IgD-negative memory B cell (primary cell): ENCODE results near the gene APP. TPM values are rescaled to one million over a fixed set of nuclear protein-coding genes. Genes with fewer than 3 reads are reported as not detected.

Experiments
- H3K27ac Mint-ChIP-seq, 3 donors: one replicate each; pipeline ENCODE4 v1.8.0; 2020 to 2022; ENCODE audit warnings: mild to moderate bottlenecking in 3 of 3, mixed read lengths in 3 of 3, moderate library complexity in 1 of 3
- H3K27me3 Mint-ChIP-seq: one replicate; pipeline ENCODE4 v1.8.0; 2021; ENCODE audit warnings: mixed read lengths
- H3K36me3 Mint-ChIP-seq: one replicate; pipeline ENCODE4 v1.8.0; 2020; ENCODE audit warnings: mild to moderate bottlenecking, mixed read lengths
- H3K4me1 Mint-ChIP-seq, 3 donors: one replicate each; pipeline ENCODE4 v1.8.0; 2020 to 2022; ENCODE audit warnings: mixed read lengths in 3 of 3, mild to moderate bottlenecking in 1 of 3
- H3K4me3 Mint-ChIP-seq, 4 donors: one replicate each; pipeline ENCODE4 v1.8.0; 2020 to 2022; ENCODE audit warnings: mild to moderate bottlenecking in 4 of 4, mixed read lengths in 4 of 4, moderate library complexity in 3 of 4
- H3K9me3 Mint-ChIP-seq, 3 donors: one replicate each; pipeline ENCODE4 v1.8.0; 2020 to 2021; ENCODE audit warnings: mixed read lengths in 3 of 3, mild to moderate bottlenecking in 1 of 3
- polyA plus RNA-seq: library from polyadenylated mRNA; unstranded; fragments of 300-500 nt; fragmentation: Illumina TruSeq; gene quantifications from one replicate; pipeline ENCODE4 v1.2.3, GENCODE V29; 2021

The APP gene
- polyA plus RNA-seq, 1 donor from 2014 or later, result 12.5 TPM

DNA sequence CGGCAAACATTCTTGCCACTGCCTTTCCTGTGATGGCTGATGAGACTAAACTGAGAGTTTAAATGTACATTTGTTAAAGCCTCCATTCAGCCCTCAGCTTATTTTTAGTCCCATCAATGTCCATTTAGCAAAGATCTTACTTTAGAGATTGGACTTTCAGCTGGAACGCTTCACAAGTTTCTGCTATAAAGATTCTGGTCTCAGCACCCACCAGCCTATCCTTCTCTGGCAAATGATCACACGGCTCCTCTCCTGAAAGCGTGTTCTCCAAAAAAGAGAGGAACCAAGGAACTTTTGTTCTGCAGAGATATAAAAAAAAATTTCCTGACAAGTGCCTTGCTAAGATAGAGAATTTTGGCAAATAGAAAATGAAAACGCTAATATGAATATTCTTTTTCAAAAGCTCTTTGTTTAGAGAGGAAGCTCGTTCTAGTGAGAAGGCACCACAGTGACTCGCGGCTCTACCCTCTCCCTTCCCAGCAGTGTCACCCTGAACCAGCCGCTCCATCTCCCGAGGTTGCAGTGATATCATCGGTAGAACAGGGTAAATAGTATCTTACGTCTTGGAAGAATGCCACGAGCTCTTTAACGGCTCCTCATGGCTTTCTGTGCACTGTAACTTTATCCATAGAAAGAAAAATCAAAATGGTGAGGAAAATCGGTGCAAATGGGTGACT, 200.2 kb downstream of the APP start:
- Mint-ChIP-seq H3K9me3 (peaks cover 0 to 5% (median 3%) of the 10 kb centered on the region in 3 donors), H3K4me3 (no peak overlapping the region), H3K4me1 (peaks cover 4 to 18% (median 12%) of the 10 kb centered on the region in 3 donors), H3K27me3 (no peaks in the 10 kb centered on the region), H3K36me3 (peaks cover 2% of the 10 kb centered on the region), H3K27ac (peak overlapping the region in 1 of 3 donors; percentile 13)

DNA sequence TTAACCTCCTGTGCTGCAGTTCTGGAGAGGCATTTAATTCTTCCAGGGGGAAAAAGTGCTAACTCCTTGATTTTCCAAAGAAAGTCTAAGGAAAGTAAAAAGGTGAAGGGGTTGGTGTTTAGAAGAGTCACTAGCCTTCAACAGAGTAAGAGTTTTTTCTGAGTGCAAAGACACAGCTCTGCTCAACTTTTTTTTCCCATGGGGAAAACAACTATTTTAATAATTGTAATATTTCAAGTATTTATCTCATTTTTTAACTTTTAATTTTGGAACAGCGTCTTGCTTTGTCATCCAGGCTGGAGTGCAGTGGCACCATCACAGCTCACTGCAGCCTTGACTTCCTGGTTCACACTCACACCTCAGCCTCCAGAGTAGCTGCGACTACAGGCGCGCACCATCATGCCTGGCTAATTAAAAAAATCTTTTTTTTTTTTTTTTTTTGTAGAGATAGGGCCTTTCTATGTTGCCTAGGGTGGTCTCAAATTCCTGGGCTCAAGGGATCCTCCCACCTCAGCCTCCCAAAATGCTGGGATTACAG, 202.6 kb downstream of the APP start:
- H3K9me3 Mint-ChIP-seq, result peaks cover 3 to 5% (median 3%) of the 10 kb centered on the region in 3 donors
- H3K27me3 Mint-ChIP-seq, result no peaks in the 10 kb centered on the region
- peaks cover 2% of the 10 kb centered on the region for H3K36me3 Mint-ChIP-seq
- H3K4me3 Mint-ChIP-seq, result peak overlapping the region; percentile 6 to 86 (median 48)
- H3K4me1 Mint-ChIP-seq, result peaks cover 4 to 21% (median 12%) of the 10 kb centered on the region in 3 donors
- peak overlapping the region; percentile 45 to 94 (median 88) for H3K27ac Mint-ChIP-seq

DNA sequence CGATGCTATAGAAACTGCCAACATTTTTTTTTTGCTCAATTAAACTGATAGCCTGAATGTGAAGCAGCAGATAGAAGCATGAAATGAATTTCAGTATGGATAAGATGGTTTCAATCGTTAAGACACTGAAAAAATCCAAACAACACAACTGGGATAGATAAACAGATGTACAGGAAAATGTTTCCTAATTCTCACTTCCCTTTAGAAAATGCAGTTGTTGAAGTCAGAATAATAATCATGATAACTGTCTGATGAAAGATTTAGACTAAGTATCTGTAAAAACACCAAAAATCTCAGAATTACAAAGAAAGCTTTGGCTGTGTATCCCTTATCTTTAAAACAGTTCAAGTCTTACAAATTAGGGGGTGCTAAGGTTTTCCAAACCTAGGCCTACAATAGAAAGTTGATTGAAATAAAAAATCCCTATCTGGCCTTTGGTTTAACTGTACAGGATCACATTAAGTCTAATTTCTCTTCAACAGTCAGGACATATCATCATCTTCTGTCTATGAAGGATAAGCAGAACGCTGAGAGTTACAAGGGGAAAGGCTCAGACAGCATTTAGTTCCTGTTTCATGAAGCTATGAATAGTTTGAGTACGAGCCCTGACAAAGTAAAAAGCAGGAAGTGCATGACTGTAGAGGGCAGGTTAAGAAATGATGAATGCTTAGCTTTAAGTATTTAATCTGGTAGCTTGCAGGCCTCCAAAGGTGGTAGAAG, 203.2 kb downstream of the APP start:
- H3K9me3 Mint-ChIP-seq, result peaks cover 3 to 5% (median 3%) of the 10 kb centered on the region in 3 donors
- no peaks in the 10 kb centered on the region for H3K27me3 Mint-ChIP-seq
- H3K36me3 Mint-ChIP-seq, result peaks cover 2% of the 10 kb centered on the region
- peaks cover 6 to 23% (median 12%) of the 10 kb centered on the region in 3 donors for H3K4me1 Mint-ChIP-seq
- peak overlapping the region; percentile 45 to 94 (median 88) for H3K27ac Mint-ChIP-seq
- H3K4me3 Mint-ChIP-seq, result peak overlapping the region; percentile 6 to 86 (median 48)

DNA sequence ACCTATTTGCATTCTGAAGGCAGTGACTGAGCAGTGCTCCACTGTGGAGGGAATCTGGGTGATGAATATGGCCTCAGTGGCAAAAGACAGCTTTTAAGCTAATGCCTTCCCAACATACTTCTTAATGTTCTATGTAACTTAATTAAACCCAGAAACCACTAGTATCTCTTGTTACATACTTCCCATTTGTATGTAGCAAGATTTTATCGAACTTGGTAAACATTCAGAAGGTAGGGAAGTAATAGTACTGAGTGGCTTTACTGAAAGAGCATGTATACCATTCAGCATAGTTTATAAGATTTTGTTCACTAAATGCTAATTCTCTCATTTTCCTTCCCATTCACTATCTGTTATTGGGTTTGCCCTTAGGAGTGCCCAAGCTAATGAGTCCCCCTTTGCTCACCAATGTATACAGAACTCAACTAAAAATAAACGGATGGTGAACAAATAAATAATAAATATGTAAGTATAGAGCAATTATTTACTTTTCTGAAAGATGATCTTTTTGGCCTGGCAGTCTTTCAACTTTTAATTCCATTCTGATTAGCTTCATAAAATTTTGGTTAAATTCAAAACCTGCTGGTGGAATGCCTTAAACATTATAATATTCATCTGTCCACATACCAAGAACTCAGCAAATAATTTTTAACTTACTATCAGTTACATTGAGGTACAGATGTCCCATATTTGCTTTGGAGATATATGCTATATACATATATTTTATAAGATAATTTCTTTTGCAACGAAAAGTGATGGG, 204.4 kb downstream of the APP start:
- no peaks in the 10 kb centered on the region for H3K36me3 Mint-ChIP-seq
- no peaks in the 10 kb centered on the region for H3K27me3 Mint-ChIP-seq
- H3K9me3 Mint-ChIP-seq, result peaks cover 0 to 3% (median 3%) of the 10 kb centered on the region in 3 donors
- H3K4me1 Mint-ChIP-seq, result peaks cover 10 to 29% (median 19%) of the 10 kb centered on the region in 3 donors
- no peak overlapping the region for H3K27ac Mint-ChIP-seq
- no peak overlapping the region for H3K4me3 Mint-ChIP-seq

DNA sequence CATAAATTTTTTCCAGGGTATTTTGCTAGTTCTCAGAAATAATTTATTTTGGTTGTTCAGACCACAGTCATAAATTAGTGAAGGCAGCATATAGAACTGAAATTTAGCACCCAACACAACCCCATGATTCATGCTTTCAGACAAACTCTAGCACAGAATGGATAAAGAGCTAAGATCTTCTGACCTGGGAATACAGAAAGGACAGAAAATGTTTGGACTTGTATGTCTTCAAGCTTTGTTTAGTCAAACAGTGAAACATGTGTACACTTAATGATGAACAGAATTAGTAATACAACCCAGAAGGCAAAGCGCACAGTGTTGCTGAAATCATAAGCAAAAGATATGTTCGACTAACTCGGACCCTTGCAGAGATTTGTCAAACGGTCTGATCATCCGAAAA, 205.6 kb downstream of the APP start:
- Mint-ChIP-seq H3K27ac (no peak overlapping the region), H3K27me3 (no peaks in the 10 kb centered on the region), H3K4me1 (peaks cover 14 to 36% (median 22%) of the 10 kb centered on the region in 3 donors), H3K9me3 (peaks cover 0 to 3% (median 3%) of the 10 kb centered on the region in 3 donors), H3K4me3 (no peak overlapping the region), H3K36me3 (no peaks in the 10 kb centered on the region)

DNA sequence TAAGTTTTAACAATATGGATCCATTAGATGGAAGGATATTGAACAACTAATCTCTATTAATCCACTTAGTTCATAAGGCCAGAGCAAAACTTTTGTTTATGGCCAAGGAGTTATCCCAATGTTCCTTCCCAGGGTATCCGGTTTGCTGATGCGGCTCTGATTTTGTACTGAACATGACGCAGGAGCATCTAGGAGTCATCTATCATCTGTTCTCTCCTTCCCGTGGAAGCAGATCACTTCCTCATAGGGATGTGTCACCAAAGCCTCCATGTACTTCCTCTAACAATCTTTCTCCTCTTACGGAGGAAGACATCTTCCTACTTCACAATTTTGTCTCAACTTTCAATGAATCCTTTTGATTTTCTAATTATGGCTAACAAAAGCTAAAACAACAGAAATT, 206.6 kb downstream of the APP start:
- Mint-ChIP-seq H3K27ac (no peak overlapping the region), H3K9me3 (peaks cover 0 to 3% (median 3%) of the 10 kb centered on the region in 3 donors), H3K36me3 (no peaks in the 10 kb centered on the region), H3K4me1 (peaks cover 14 to 34% (median 22%) of the 10 kb centered on the region in 3 donors), H3K4me3 (peak overlapping the region in 1 of 4 donors; percentile 32), H3K27me3 (no peaks in the 10 kb centered on the region)

DNA sequence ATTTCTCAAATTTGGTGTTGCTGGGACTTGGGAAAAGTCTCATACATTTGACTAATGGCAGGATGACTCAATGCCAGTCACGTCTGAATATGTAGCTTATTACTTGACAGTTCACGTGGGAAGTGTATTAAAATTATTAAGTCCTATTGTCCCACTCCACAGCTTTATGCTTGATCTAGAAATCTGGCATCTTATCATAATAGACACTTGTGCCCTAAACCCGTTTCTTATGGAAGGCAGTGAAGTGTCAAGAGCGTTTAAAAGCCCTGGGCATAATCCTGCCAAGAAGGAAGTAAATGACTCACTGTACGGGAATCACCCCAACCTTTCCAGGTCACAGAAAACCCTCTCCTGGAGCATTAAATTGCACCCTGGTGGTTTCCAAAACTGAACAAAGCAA, 207.4 kb downstream of the APP start:
- Mint-ChIP-seq H3K4me1 (peaks cover 14 to 31% (median 22%) of the 10 kb centered on the region in 3 donors), H3K9me3 (peaks cover 0 to 3% (median 3%) of the 10 kb centered on the region in 3 donors), H3K27me3 (no peaks in the 10 kb centered on the region), H3K27ac (no peak overlapping the region), H3K36me3 (no peaks in the 10 kb centered on the region), H3K4me3 (no peak overlapping the region)

DNA sequence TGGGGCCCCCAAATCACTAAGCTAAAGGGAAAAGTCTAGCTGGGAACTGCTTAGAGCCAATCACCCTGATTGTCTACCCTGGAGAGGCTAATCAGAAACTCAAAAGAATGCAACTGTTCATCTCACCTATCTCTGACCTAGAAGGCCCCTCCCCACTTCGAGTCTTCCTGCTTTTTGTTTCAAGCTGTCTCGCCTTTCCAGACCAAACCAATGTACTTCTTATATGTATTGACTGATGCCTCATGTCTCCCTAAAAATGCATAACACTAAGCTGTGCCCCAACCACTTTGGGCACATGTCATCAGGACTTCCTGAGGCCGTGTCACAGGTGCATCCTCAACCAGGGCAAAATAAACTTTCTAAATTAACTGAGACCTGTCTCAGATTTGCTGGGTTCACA, 209.5 kb downstream of the APP start:
- Mint-ChIP-seq H3K9me3 (peaks cover 0 to 3% (median 0%) of the 10 kb centered on the region in 3 donors), H3K27ac (peak overlapping the region in 2 of 3 donors; percentile 7 to 75), H3K4me3 (peak overlapping the region in 3 of 4 donors; percentile 10 to 59 (median 49)), H3K4me1 (peaks cover 9 to 19% (median 10%) of the 10 kb centered on the region in 3 donors), H3K36me3 (peaks cover under 1% of the 10 kb centered on the region), H3K27me3 (no peaks in the 10 kb centered on the region)

DNA sequence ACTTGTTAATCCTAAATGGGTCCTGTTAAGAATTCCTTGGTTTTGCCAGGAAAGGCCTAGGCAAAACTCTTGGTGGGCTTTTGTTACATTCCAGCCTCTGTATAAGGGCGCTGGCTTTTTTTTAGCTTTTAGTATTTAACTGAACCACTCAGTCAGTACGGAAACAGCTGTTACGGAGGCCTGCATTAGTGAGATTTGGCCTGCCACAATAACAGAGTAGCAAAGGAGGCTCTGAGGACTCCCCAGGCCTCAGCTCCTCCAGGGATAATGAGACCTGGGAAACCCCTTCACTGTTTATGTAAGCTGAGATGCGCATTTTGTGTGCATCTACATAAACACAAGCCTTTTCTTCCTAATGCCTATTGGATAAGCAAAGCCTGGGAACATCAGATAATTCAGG, 210.2 kb downstream of the APP start:
- Mint-ChIP-seq H3K36me3 (peaks cover 4% of the 10 kb centered on the region), H3K4me1 (peaks cover 9 to 18% (median 10%) of the 10 kb centered on the region in 3 donors), H3K9me3 (peaks cover 0 to 3% (median 0%) of the 10 kb centered on the region in 3 donors), H3K27me3 (no peaks in the 10 kb centered on the region), H3K27ac (peak overlapping the region in 1 of 3 donors; percentile 58), H3K4me3 (peak overlapping the region in 1 of 4 donors; percentile 59)

DNA sequence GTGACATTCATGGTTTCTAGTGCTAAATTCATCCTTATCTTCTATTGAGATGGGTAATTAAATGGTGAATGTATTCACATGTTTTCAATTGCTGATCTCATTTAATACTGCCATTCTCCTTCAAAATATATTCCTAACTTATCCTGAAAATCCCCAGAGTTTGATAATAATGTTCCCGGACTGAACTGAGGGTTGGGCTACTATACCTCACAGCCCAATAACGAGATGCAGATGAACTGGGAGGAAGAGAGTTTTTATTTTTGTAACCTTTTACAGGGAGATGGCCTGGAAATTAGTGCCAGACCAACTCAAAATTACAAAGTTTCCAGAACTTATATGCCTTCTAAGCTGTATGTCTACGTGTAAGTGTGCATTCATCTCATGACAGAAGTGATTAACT, 210.8 kb downstream of the APP start:
- no peak overlapping the region for H3K27ac Mint-ChIP-seq
- peaks cover 4% of the 10 kb centered on the region for H3K36me3 Mint-ChIP-seq
- no peaks in the 10 kb centered on the region for H3K27me3 Mint-ChIP-seq
- peaks cover 0 to 3% (median 0%) of the 10 kb centered on the region in 3 donors for H3K9me3 Mint-ChIP-seq
- H3K4me3 Mint-ChIP-seq, result no peak overlapping the region
- H3K4me1 Mint-ChIP-seq, result peaks cover 9 to 17% (median 10%) of the 10 kb centered on the region in 3 donors

DNA sequence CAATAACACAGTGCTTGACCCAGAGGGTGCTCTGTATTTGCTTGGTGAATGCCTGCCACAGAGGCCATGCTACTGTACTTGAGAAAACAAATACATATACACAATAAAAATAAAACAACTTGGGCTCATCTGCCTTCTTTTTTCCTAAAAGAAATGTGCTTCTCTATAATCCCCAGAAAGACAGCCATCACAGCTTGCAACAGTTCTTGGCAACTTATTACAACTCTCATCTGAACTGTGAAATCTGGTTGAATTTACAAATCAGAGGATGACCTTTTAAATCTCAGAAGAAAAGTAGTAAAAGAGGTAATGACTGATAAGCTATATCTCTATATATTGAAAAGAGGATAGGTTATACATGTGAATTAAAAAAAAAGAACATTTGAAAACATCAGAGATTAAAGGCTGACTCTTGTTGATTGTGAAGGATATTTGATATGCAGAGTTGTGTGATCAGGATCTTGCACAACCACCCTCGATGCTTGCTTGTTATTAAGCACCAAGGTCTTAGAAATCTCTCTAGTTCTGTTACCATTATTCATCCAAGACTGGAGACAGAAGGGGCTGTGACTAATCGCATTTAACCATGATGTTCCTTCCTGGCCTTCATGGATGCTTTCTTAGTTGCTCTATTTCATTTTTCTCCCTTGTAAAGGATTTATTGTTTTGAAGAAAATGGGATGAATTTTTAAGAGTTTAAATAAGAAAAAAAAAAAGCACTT, 213.4 kb downstream of the APP start:
- Mint-ChIP-seq H3K27ac (no peak overlapping the region), H3K36me3 (peaks cover 6% of the 10 kb centered on the region), H3K9me3 (no peaks in the 10 kb centered on the region), H3K4me3 (no peak overlapping the region), H3K27me3 (no peaks in the 10 kb centered on the region), H3K4me1 (peaks cover 7 to 13% (median 10%) of the 10 kb centered on the region in 3 donors)

DNA sequence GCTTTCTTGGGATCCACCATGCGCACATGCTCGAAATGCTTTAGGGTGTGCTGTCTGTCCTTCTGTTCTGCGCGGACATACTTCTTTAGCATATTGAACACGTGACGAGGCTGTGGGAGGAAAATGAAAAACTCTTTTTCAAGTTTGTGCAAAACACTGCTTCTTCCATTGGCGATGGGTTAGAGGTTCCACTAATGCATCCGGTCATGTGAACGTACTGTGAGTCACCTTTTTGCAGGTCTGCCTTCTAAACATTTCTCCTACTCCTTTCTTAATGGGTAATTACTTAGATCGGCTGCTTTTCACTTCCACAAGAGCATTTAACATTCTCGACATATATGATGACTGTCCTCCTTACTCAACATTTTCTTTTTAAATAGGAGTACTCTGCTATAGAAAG, 214.9 kb downstream of the APP start:
- peaks cover 9% of the 10 kb centered on the region for H3K36me3 Mint-ChIP-seq
- no peaks in the 10 kb centered on the region for H3K9me3 Mint-ChIP-seq
- H3K4me1 Mint-ChIP-seq, result peaks cover 0 to 2% (median 0%) of the 10 kb centered on the region in 3 donors
- no peak overlapping the region for H3K27ac Mint-ChIP-seq
- no peaks in the 10 kb centered on the region for H3K27me3 Mint-ChIP-seq
- no peak overlapping the region for H3K4me3 Mint-ChIP-seq

DNA sequence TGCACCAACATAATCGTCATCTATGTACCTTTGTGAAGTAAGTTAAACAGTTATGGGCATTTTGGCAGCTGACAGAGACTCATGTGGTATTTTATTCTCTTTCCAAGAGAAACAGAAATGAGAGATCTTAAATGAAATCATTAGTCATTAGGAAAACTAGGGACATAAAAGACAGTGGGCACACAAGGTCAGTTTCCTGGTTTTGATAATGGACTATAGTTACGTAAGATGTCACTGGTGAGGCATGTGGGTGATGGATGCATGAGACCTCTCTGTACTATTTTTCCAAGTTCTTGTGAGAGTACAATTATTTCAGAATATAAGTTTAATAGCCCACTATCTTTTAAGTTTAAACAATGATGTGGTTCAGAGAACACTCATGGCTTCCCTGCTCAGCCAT, 216.9 kb downstream of the APP start:
- H3K4me1 Mint-ChIP-seq, result no peaks in the 10 kb centered on the region
- H3K9me3 Mint-ChIP-seq, result no peaks in the 10 kb centered on the region
- H3K4me3 Mint-ChIP-seq, result no peak overlapping the region
- H3K36me3 Mint-ChIP-seq, result peaks cover 10% of the 10 kb centered on the region
- no peaks in the 10 kb centered on the region for H3K27me3 Mint-ChIP-seq
- H3K27ac Mint-ChIP-seq, result no peak overlapping the region

DNA sequence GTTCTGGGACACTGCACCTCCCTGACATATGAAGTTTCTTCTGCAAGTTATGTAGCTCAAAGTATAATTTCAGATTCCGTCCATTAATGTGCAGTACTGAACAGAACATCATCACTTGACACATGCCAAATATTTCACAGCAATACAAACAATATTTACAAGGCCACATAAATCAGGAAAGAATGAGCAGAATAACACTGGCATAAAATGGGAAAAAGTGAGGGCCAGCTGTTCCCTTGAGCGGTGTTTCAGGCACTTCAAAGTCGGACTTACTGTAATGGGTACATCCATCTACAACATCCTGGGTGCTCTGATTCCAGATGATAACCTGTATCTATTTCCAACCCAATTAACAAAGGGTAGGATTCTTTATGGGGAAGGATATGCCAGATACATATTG, 217.4 kb downstream of the APP start:
- Mint-ChIP-seq H3K27ac (no peak overlapping the region), H3K4me1 (no peaks in the 10 kb centered on the region), H3K27me3 (no peaks in the 10 kb centered on the region), H3K36me3 (peaks cover 10% of the 10 kb centered on the region), H3K9me3 (no peaks in the 10 kb centered on the region), H3K4me3 (no peak overlapping the region)
